T-helper 17 cell (primary cell): ENCODE results near the gene WAS. TPM values are rescaled to one million over a fixed set of nuclear protein-coding genes. Genes with fewer than 3 reads are reported as not detected.
A peak's percentile ranks its signal among the peaks of the same experiment; 100 is the strongest.
"Not testable (repeated sequence)": the region's sequence is repeated elsewhere in the genome, so short reads cannot be mapped to it uniquely, and the experiment has no call there.

Experiments
- ATAC-seq: fragments of 150-1000 bp; cut with Tn5 transposase; 2 replicates; pipeline ENCODE4 v1.10.0; 2021; ENCODE audit warnings: mild to moderate bottlenecking, moderate library complexity
- DNase-seq, 3 donors: peaks; one replicate each; pipeline versions ENCODE4 v3.0.0 to v3.0.0-alpha.2; 2020 to 2021
- H3K9me3 ChIP-seq: one replicate; pipeline ENCODE4 v1.7.0; 2013; ENCODE audit warnings: low read length, mild to moderate bottlenecking; ENCODE audit not compliant: control insufficient read depth, poor library complexity, severe bottlenecking
- H3K27ac Mint-ChIP-seq: one replicate; pipeline ENCODE4 v1.8.0; 2022; ENCODE audit warnings: mild to moderate bottlenecking, moderate library complexity, mixed read lengths
- H3K27me3 Mint-ChIP-seq: one replicate; pipeline ENCODE4 v1.8.0; 2022; ENCODE audit warnings: mixed read lengths
- H3K36me3 Mint-ChIP-seq: one replicate; pipeline ENCODE4 v1.8.0; 2022; ENCODE audit warnings: low read depth, mixed read lengths
- H3K4me1 Mint-ChIP-seq: one replicate; pipeline ENCODE4 v1.8.0; 2022; ENCODE audit warnings: mild to moderate bottlenecking, mixed read lengths
- H3K4me3 Mint-ChIP-seq: one replicate; pipeline ENCODE4 v1.8.0; 2022; ENCODE audit warnings: mild to moderate bottlenecking, moderate library complexity, mixed read lengths
- total RNA-seq, 4 donors: library from RNA in 2 of 4; stranded (reverse) in 2 of 4; gene quantifications; one replicate each; pipeline ENCODE4 v1.2.3 and lab custom pipeline; 2022 to 2026

Gene WAS
- total RNA-seq (100 to 1,000 TPM in 1 of 2 donors, 10 to 100 TPM in 1; 86.0 to 105 TPM), total RNA-seq (lab: John Stamatoyannopoulos, UW) (29.9 to 43.3 reads per million in 2 donors)

GRCh38 chrX:48683411-48683982, at the start of gene WAS:
TSS of gene WAS (plus strand) at chrX:48683799. CDS start at chrX:48683854, 55 bp downstream.
- Mint-ChIP-seq H3K36me3 (peaks cover 10% of the 10 kb centered on the region), H3K27ac (peak within 1 kb of the TSS; percentile 96), H3K4me1 (peaks cover 38% of the 10 kb centered on the region), H3K4me3 (peak within 1 kb of the TSS; percentile 92), H3K27me3 (no peaks in the 10 kb centered on the region)
- peak in 2 of 3 donors; percentile 8 to 24 for DNase-seq
- H3K9me3 ChIP-seq: no peaks in the 10 kb centered on the region
- ATAC-seq: peak; percentile 86

- ATAC-seq (no peak), DNase-seq (no peak)
- no peaks in the 10 kb centered on the region for H3K9me3 ChIP-seq
- H3K4me3 Mint-ChIP-seq: no peak overlapping the region
- no peak overlapping the region for H3K27ac Mint-ChIP-seq
- H3K36me3 Mint-ChIP-seq: no peaks in the 10 kb centered on the region
- H3K4me1 Mint-ChIP-seq: peaks cover 4% of the 10 kb centered on the region
- no peaks in the 10 kb centered on the region for H3K27me3 Mint-ChIP-seq
These were observed 47.3 kb upstream of the WAS start for GRCh38 chrX:48636301-48636700.

- Mint-ChIP-seq H3K4me1 (peaks cover 4% of the 10 kb centered on the region), H3K36me3 (no peaks in the 10 kb centered on the region), H3K27ac (no peak overlapping the region), H3K27me3 (no peaks in the 10 kb centered on the region), H3K4me3 (no peak overlapping the region)
- no peak for DNase-seq
- no peaks in the 10 kb centered on the region for H3K9me3 ChIP-seq
- ATAC-seq: no peak
These were observed 46.8 kb upstream of the WAS start for GRCh38 chrX:48636776-48637175.

- H3K27me3 Mint-ChIP-seq: no peaks in the 10 kb centered on the region
- no peaks in the 10 kb centered on the region for H3K36me3 Mint-ChIP-seq
- H3K4me1 Mint-ChIP-seq: peaks cover 2% of the 10 kb centered on the region
- DNase-seq (no peak), ATAC-seq (no peak)
- no peaks in the 10 kb centered on the region for H3K9me3 ChIP-seq
- no peak overlapping the region for H3K4me3 Mint-ChIP-seq
- no peak overlapping the region for H3K27ac Mint-ChIP-seq
These were observed 37.9 kb upstream of the WAS start for GRCh38 chrX:48645669-48646068.

- no peak overlapping the region for H3K4me3 Mint-ChIP-seq
- peaks cover 2% of the 10 kb centered on the region for H3K4me1 Mint-ChIP-seq
- DNase-seq (peak in 1 of 3 donors; percentile 10), ATAC-seq (peak; percentile 72)
- H3K27ac Mint-ChIP-seq: peak overlapping the region; percentile 24
- no peaks in the 10 kb centered on the region for H3K9me3 ChIP-seq
- no peaks in the 10 kb centered on the region for H3K27me3 Mint-ChIP-seq
- H3K36me3 Mint-ChIP-seq: no peaks in the 10 kb centered on the region
These were observed 35.3 kb upstream of the WAS start for GRCh38 chrX:48648336-48648751.

- H3K27ac Mint-ChIP-seq: no peak overlapping the region
- peaks cover 5% of the 10 kb centered on the region for H3K4me1 Mint-ChIP-seq
- no peak for DNase-seq
- no peak for ATAC-seq
- H3K4me3 Mint-ChIP-seq: no peak overlapping the region
- H3K9me3 ChIP-seq: no peaks in the 10 kb centered on the region
- H3K27me3 Mint-ChIP-seq: no peaks in the 10 kb centered on the region
- H3K36me3 Mint-ChIP-seq: no peaks in the 10 kb centered on the region
These were observed 34.5 kb upstream of the WAS start for GRCh38 chrX:48649102-48649501.

GRCh38 chrX:48652055-48652579, 31.5 kb upstream of the WAS start:
- not testable (repeated sequence) for H3K4me1 Mint-ChIP-seq, H3K27ac Mint-ChIP-seq, H3K36me3 Mint-ChIP-seq, H3K27me3 Mint-ChIP-seq, H3K9me3 ChIP-seq, DNase-seq, H3K4me3 Mint-ChIP-seq, ATAC-seq

- H3K27me3 Mint-ChIP-seq, H3K27ac Mint-ChIP-seq, H3K4me3 Mint-ChIP-seq, ATAC-seq, H3K9me3 ChIP-seq, DNase-seq, H3K4me1 Mint-ChIP-seq, H3K36me3 Mint-ChIP-seq: not testable (repeated sequence)
These were observed 28.9 kb upstream of the WAS start for GRCh38 chrX:48654746-48655145.

- H3K4me3 Mint-ChIP-seq, H3K36me3 Mint-ChIP-seq, ATAC-seq, H3K4me1 Mint-ChIP-seq, H3K27me3 Mint-ChIP-seq, H3K27ac Mint-ChIP-seq, DNase-seq, H3K9me3 ChIP-seq: not testable (repeated sequence)
These were observed 23.9 kb upstream of the WAS start for GRCh38 chrX:48659686-48660085.

- Mint-ChIP-seq H3K27ac (no peak overlapping the region), H3K27me3 (no peaks in the 10 kb centered on the region), H3K4me1 (peaks cover 6% of the 10 kb centered on the region), H3K4me3 (no peak overlapping the region), H3K36me3 (no peaks in the 10 kb centered on the region)
- DNase-seq (no peak), ATAC-seq (no peak)
- no peaks in the 10 kb centered on the region for H3K9me3 ChIP-seq
These were observed 20.4 kb upstream of the WAS start for GRCh38 chrX:48663241-48663640.

GRCh38 chrX:48664156-48664555, 19.4 kb upstream of the WAS start:
- Mint-ChIP-seq H3K4me3 (no peak overlapping the region), H3K36me3 (no peaks in the 10 kb centered on the region), H3K27ac (peak overlapping the region; percentile 47), H3K4me1 (peaks cover 6% of the 10 kb centered on the region), H3K27me3 (no peaks in the 10 kb centered on the region)
- H3K9me3 ChIP-seq: no peaks in the 10 kb centered on the region
- DNase-seq: no peak
- no peak for ATAC-seq

GRCh38 chrX:48665991-48666390, 17.6 kb upstream of the WAS start:
- H3K4me3 Mint-ChIP-seq: no peak overlapping the region
- ATAC-seq: no peak
- DNase-seq: no peak
- peaks cover 5% of the 10 kb centered on the region for H3K4me1 Mint-ChIP-seq
- H3K9me3 ChIP-seq: no peaks in the 10 kb centered on the region
- H3K27me3 Mint-ChIP-seq: no peaks in the 10 kb centered on the region
- H3K27ac Mint-ChIP-seq: no peak overlapping the region
- no peaks in the 10 kb centered on the region for H3K36me3 Mint-ChIP-seq

GRCh38 chrX:48666649-48667048, 16.9 kb upstream of the WAS start:
- DNase-seq (no peak), ATAC-seq (no peak)
- no peaks in the 10 kb centered on the region for H3K9me3 ChIP-seq
- H3K27ac Mint-ChIP-seq: no peak overlapping the region
- no peaks in the 10 kb centered on the region for H3K36me3 Mint-ChIP-seq
- H3K4me1 Mint-ChIP-seq: no peaks in the 10 kb centered on the region
- H3K4me3 Mint-ChIP-seq: no peak overlapping the region
- H3K27me3 Mint-ChIP-seq: no peaks in the 10 kb centered on the region

- Mint-ChIP-seq H3K4me3 (no peak overlapping the region), H3K27ac (no peak overlapping the region), H3K36me3 (no peaks in the 10 kb centered on the region), H3K4me1 (no peaks in the 10 kb centered on the region), H3K27me3 (no peaks in the 10 kb centered on the region)
- DNase-seq: no peak
- H3K9me3 ChIP-seq: no peaks in the 10 kb centered on the region
- ATAC-seq: no peak
These were observed 16.1 kb upstream of the WAS start for GRCh38 chrX:48667509-48667908.
